HuH-7 (cell line): ENCODE measurements around the gene TOM1L2.

ENCODE experiments used
- DNase-seq: peaks from one replicate; pipeline ENCODE4 v3.0.0; 2011; ENCODE audit warnings: low spot score

Gene TOM1L2

GRCh38 chr17:17994271-17995069 is 22.3 kb upstream of the TOM1L2 start:
- DNase-seq: no peak

DNA sequence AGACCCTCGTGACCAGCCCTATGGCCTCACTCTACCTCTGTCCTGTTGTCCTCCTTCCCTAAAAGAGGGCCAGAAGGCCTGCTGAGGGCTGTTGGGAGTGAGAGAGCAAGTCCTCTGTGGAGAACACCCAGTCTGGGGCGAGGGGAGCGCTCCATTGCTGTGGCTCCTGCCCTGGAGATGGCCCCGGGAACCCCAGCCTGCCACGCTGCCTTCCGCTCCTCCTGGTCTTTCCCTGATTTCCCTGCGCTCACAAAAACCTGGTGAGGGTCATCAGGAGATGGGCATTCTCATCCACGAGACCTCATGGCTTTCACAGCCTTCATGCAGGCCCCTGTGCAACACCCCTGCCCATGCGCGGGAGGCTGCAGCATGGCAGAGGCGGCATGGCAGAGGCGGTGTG is 21.7 kb upstream of the TOM1L2 start:
- DNase-seq: no peak

- DNase-seq: no peak
Observed at GRCh38 chr17:17993366-17993765, 21.2 kb upstream of the TOM1L2 start.

GRCh38 chr17:17990282-17990681 is 18.1 kb upstream of the TOM1L2 start:
- DNase-seq: no peak

DNA sequence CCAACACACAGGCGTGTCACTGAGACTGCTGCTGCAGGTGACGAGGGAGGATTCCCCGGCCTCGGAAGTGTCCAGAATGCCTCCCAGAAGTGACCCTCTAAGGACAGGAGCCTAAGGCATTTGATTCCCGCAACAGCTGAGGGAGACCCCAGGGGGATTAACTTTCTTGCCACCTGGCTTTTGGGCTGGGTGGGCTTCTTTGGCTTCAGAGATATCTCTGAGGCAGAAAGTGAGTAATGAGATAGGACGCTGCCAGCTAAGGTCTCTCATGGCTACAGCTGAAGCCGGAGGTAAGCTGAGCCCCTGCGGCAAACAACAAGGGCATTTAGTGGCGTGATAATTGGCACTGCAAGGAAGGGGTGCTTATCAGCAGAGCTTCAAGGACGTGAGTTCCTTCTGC is 17.4 kb upstream of the TOM1L2 start:
- DNase-seq: no peak

DNA sequence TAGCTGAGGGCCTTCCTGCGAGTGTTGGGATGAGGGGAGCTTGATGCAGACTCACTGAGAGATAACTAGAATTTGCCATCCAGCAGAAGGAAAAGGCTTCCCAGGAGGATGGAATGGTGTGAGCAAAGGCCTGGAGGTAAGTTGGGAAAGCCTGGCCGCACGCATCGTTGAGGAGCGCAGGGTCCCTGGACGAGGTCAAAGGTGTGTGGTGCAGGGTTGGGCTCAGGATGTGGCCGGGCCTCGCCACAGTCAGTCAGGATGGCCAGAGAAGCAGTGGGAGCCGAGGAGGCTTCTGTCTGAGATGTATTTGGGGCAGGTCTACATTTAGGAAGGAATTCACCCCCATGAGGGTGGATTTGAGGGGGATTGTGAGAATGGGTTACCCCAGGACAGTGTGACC is 16.9 kb upstream of the TOM1L2 start:
- DNase-seq: no peak

DNA sequence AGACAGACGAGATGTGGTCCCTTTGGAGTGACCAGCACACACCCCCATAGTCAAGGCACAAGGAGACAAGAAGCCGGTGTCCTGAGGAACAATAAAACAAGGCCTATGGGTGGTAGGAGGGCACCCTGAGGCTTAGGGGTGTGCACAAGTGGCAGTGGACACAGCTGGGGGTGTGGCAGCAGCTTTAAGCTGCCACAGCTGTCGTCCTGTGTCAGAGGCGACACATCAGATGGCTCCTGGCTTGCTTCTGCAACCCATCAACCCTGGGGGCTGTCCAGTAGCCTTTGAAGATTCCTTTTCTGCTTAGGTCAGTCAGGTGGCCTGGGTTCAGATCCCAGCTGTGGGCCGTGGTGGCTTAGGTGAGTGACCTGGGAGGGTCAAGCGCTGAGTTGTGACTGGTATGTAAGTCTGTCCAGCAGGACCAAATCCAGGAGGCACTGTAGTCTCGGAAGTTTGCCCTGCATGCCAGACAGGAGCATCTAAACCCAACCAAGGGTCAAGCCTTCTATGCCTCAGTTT is 16.3 kb upstream of the TOM1L2 start:
- DNase-seq: no peak

DNA sequence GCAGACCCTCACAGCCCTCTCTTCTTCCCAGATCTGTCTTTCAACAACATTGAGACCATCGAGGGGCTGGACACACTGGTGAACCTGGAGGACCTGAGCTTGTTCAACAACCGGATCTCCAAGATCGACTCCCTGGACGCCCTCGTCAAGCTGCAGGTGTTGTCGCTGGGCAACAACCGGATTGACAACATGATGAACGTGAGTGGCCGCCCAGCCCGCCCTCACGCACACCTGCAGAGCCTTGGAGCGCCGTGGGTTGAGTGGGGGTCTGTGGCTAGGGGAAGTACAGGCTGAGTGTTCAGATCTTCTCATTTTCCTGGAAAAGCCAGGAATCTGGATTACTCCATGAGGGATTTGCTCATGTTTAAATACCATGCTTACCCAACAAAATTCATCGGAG is 15.7 kb upstream of the TOM1L2 start:
- no peak for DNase-seq

- no peak for DNase-seq
Observed at GRCh38 chr17:17987187-17987896, 15.1 kb upstream of the TOM1L2 start.

- DNase-seq: no peak
Observed at GRCh38 chr17:17985555-17985954, 13.4 kb upstream of the TOM1L2 start.

DNA sequence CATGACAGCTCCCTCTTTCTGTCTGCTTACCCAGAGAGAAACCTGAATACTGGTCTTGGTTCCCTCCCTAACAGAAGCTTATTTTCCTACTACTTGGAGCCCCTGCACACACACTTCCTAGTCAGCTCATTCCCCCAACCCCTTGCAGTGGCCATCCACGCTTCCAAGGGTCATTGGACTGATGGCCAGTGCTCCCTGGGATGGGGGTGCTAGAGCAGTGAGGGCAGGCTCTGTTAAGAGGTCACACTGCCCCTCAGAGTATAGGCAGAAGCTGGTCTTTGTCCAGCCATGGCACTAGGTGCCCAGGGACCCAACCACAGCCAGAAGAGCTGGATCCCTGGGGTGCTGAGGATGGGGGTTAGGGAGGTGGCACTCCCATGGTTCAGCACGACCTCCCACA is 13.0 kb upstream of the TOM1L2 start:
- no peak for DNase-seq

GRCh38 chr17:17983776-17984175 is 11.6 kb upstream of the TOM1L2 start:
- no peak for DNase-seq

DNA sequence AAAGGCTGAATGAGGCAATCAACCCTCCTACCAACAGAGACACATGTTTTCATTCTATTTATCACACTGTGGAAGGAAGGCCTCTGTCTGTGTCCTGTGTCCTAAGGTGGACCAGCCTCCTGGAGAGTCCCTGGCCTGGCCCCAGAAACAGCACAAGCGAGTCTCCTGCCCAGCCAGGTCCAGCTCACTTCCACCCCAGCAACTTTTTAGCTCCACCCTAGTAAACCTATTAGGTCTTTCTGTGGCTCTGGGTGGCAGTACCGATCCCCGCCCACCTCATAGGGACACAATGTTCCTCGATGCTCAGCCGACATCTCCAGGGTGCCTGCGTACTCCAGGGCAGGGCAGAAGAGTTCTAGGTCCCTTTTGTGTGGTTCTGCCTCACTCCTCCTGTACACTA is 11.2 kb upstream of the TOM1L2 start:
- DNase-seq: no peak

GRCh38 chr17:17982801-17983200 is 10.6 kb upstream of the TOM1L2 start:
- no peak for DNase-seq

GRCh38 chr17:17981330-17981729 is 9.1 kb upstream of the TOM1L2 start:
- DNase-seq: no peak

- DNase-seq: no peak
Observed at GRCh38 chr17:17979778-17980177, 7.6 kb upstream of the TOM1L2 start.

DNA sequence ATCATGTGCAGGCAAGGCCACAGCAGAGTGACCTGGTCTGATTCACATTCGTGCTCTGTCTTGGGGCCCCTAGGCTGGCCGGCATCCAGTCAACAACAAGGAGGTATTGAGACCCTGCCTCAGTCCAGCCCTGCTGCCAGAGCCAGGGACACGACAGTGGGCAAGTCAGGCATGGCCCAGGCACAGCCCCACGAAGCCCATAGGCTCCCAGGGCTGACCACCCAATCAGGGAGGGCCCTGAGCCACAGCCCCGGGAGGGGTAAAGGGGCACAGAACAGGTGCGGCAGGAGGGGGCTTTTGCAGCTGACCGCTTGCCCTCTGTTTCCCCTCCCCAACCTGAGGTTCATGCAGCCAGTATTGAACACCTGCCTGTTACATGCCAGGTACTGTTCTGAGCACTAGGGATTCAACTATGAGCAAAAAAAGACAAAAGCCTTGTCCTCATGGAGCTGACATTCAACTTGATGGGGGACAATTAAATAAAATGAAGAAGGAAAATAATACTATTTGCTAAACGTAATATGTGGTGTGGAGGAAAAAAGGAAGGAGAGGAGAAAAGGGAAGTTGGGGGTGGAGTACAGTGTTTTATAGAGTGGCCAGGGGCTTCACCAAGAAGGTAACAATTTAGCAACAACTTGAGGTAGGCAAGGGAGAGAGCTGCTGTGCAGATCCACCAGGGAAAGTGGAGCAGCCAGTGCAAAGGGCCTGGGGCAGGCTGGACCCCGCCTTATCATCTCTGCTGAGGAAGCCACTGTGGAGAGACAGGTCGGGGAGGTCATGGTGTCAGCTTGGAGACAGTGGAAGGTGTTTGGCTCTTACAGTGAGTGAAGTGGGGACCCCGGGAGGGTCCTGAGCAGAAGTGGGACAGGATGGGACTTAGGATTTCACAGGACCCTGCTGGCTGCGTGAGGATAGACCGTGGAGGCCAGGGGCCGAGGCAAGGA is 6.6 kb upstream of the TOM1L2 start:
- no peak for DNase-seq

GRCh38 chr17:17976931-17977570 is 4.9 kb upstream of the TOM1L2 start:
- no peak for DNase-seq

GRCh38 chr17:17975436-17975835 is 3.2 kb upstream of the TOM1L2 start:
- DNase-seq: no peak

- DNase-seq: no peak
Observed at GRCh38 chr17:17972952-17973254, 703 bp upstream of the TOM1L2 start.

DNA sequence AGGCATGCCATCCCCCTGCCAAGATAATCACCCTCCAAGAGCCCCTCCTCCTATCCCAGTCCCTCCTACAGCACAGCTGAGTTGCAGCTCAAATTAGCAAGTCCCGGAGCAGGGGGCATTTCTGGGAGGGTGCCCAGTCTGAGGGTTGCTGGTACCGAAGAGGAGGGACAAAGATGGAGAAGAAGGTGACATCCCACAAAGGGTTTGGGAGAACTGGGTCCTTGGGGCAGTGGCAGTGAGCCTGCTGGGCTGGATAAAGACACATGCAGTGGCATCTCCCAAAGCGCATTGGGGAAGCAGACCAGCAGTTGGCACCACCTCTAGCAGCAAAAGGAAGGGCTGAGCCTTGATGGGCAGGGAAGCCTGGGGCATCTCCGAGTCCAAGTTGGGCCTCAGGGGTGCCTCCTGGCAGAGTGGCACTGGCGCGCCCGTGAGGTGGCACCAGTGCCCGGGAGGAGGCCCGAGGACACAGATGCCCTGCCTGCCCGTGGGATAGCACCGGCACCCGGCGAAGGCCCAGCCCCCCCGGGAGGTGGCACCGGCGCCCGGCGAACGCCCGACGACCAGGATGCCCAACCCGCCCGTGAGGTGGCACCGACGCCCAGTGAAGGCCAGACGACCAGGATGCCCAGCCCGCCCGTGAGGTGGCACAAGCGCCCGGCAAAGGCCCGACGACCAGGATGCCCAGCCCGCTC is 622 bp downstream of the TOM1L2 start:
- no peak for DNase-seq
